ENCODE results near the gene NAT10.
"Not testable (repeated sequence)": the region's sequence is repeated elsewhere in the genome, so short reads cannot be mapped to it uniquely, and the experiment has no call there.

Gene NAT10

GRCh38 chr11:34168642-34169420 lies 63.4 kb downstream of the NAT10 start:
- DNase-seq (ENCODE audit: low read depth) = no peak

GRCh38 chr11:34169686-34170085 lies 64.3 kb downstream of the NAT10 start:
- no peak for DNase-seq (ENCODE audit: low read depth)

GRCh38 chr11:34173050-34173449 lies 67.6 kb downstream of the NAT10 start:
- DNase-seq (ENCODE audit: low read depth) = no peak

- DNase-seq (ENCODE audit: low read depth) = peak; percentile 47
These were observed 69.1 kb downstream of the NAT10 start for GRCh38 chr11:34174412-34175041.

GRCh38 chr11:34175284-34176019 lies 70.0 kb downstream of the NAT10 start:
- DNase-seq (ENCODE audit: low read depth) = no peak

GRCh38 chr11:34176751-34177209 lies 71.4 kb downstream of the NAT10 start:
- DNase-seq (ENCODE audit: low read depth) = no peak

GRCh38 chr11:34178209-34178821 lies 72.9 kb downstream of the NAT10 start:
- no peak for DNase-seq (ENCODE audit: low read depth)

- DNase-seq (ENCODE audit: low read depth) = no peak
These were observed 73.7 kb downstream of the NAT10 start for GRCh38 chr11:34179026-34179675.

GRCh38 chr11:34180040-34180813 lies 74.8 kb downstream of the NAT10 start:
- no peak for DNase-seq (ENCODE audit: low read depth)

- DNase-seq (ENCODE audit: low read depth) = not testable (repeated sequence)
These were observed 75.4 kb downstream of the NAT10 start for GRCh38 chr11:34180814-34181165.

GRCh38 chr11:34181251-34181650 lies 75.8 kb downstream of the NAT10 start:
- DNase-seq (ENCODE audit: low read depth) = no peak

- DNase-seq (ENCODE audit: low read depth) = no peak
These were observed 76.5 kb downstream of the NAT10 start for GRCh38 chr11:34181856-34182405.

GRCh38 chr11:34182425-34182824 lies 77.0 kb downstream of the NAT10 start:
- DNase-seq (ENCODE audit: low read depth) = no peak

GRCh38 chr11:34182921-34183685 lies 77.7 kb downstream of the NAT10 start:
- no peak for DNase-seq (ENCODE audit: low read depth)

GRCh38 chr11:34183848-34184391 lies 78.5 kb downstream of the NAT10 start:
- no peak for DNase-seq (ENCODE audit: low read depth)

GRCh38 chr11:34184505-34185015 lies 79.1 kb downstream of the NAT10 start:
- DNase-seq (ENCODE audit: low read depth) = no peak

GRCh38 chr11:34185926-34186841 lies 80.8 kb downstream of the NAT10 start:
- DNase-seq (ENCODE audit: low read depth) = no peak

- no peak for DNase-seq (ENCODE audit: low read depth)
These were observed 82.8 kb downstream of the NAT10 start for GRCh38 chr11:34188181-34188580.

All from fibroblast of the conjunctiva (primary cell).